SW480 (cell line): Measurements from ENCODE around the gene AIFM3.
"Not testable (repeated sequence)": the region's sequence is repeated elsewhere in the genome, so short reads cannot be mapped to it uniquely, and the experiment has no call there.

Source experiments
- DNase-seq: peaks from one replicate; pipeline ENCODE4 v3.0.0-alpha.2; 2016; ENCODE audit warnings: low spot score

AIFM3 gene

GRCh38 chr22:20966883-20967696, at the start of gene AIFM3:
Gene AIFM3 (plus strand): TSS chr22:20967255. CDS start chr22:20967945, 690 bp downstream.
- no peak for DNase-seq

DNA sequence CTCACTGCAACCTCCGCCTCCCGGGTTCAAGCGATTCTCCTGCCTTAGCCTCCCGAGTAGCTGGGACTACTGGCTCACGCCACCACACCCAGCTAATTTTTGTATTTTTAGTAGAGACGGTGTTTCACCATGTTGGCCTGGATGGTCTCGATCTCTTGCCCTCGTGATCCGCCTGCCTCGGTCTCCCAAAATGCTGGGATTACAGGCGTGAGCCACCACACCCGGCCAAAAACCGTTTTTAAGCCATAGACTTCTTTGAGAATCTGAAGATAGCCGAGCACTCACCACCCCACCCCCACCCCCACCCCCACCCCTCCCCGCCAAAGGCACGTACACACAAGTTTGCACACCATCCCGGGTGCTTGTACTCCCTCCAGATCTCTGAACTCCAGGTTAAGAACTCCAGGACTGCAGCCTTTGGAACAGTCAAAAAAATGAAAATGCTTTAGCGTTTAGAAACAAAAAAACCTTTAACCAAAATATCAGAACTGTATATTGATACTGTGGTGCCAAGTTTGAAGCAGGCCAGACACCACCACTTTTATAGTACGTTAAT, 48.3 kb upstream of the AIFM3 start:
- no peak for DNase-seq

- DNase-seq, result no peak
These were observed 47.3 kb upstream of the AIFM3 start for GRCh38 chr22:20919718-20920117.

DNA sequence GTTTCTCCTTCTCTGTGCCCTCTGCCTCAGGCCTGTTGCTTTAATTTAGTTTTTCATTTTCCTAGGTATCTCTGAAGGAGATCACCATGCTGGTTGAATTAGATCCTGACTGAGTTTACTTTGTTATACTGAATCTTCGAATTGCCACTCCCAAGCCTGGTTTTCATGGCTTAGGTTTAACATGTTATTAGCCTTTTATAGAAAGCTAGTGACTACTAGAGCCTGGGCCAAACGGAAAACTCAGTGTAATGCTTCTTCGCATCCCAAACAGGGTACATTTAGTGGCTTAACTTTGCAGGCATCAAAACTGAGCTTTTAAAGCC, 46.2 kb upstream of the AIFM3 start:
- DNase-seq, result no peak

DNA sequence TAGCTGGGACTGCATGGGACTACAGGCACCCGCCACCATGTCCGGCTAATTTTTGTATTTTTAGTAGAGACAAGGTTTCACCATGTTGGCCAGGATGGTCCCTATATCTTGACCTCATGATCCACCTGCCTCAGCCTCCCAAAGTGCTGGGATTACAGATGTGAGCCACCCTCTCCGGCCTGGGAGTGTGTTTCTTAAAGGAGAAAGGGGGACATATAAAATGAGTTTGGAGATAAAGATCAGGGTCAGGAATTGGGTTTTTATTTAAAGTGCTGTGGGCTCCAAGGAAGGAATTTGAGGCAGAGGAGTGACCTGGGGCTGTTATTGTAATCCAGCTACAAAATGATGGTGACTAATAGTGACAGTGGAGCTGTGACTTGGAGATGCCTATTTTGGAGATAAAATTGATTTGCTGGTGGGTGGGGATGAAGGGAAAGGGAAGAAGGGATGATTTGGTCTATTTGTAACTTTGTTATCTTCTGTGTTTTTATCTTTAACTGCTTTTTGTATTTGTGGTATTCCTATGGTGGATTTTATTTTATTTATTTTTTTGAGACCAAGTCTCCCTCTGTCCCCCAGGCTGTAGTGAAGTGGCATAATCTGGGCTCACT, 44.8 kb upstream of the AIFM3 start:
- DNase-seq, result no peak

GRCh38 chr22:20926243-20926642, 40.8 kb upstream of the AIFM3 start:
- DNase-seq, result no peak

DNA sequence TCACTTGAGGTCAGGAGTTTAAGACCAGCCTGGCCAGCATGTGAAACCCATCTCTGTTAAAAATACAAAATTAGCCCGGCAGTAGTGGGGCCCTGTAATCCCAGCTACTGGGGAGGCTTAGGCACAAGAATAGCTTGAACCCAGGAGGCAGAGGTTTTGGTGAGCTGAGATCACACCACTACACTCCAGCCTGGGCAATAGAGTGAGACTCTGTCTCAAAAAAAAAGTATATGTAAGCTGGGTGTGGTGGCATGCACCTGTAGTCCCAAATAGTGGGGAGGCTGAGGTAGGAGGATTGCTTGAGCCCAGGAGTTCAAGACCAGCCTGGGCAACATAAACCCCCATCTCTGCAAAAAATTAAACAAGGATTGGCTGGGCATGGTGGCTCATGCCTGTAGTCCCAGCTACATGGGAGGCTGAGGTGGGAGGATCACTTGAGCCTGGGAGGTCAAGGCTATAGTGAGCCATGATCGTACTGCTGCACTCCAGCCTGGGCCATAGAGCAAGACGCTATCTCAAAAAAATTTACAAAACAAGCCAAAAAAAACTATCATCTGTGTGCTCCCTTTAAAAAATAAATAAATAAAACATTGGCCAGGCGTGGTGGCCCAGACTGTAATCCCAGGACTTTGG, 39.0 kb upstream of the AIFM3 start:
- no peak for DNase-seq

GRCh38 chr22:20928573-20928967, 38.5 kb upstream of the AIFM3 start:
- no peak for DNase-seq

- no peak for DNase-seq
These were observed 37.1 kb upstream of the AIFM3 start for GRCh38 chr22:20930004-20930403.

DNA sequence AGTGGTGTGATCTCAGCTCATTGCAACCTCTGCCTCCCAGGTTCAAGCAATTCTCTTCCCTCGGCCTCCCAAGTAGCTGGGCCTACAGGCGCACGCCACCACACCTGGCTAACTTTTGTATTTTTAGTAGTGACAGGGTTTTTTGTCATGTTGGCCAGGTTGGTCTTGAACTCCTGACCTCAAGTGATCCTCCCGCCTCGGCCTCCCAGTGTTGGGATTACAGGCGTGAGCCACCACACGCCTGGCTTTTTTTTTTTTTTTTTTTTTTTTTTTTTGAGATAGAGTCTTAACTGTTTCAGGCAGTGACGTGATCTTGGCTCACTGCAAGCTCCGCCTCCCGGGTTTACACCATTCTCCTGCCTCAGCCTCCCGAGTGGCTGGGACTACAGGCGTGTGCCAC, 36.6 kb upstream of the AIFM3 start:
- not testable (repeated sequence) for DNase-seq

DNA sequence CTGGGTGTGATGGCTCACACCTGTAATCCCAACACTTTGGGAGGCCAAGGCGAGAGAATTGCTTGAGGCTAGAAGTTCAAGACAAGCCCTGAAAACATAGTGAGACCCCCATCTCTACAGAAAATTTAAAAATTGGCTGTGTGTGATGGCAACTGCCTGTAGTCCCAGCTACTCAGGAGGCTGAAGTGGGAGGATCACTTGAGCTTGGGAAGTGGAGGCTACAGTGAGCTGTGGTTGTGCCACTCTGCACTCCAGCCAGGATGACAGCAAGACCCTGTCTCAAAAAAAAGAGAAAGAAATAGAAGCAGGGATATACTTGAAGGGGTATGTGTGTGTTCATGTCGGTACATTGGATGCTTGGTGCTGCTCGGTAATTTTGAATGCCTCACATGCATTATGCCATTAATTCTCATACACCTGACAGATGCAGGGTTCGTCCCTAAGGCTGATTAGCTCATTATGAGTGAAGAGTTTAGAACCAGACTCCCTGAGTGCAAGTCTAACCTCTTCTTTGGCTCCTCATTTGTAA, 35.9 kb upstream of the AIFM3 start:
- DNase-seq, result no peak

DNA sequence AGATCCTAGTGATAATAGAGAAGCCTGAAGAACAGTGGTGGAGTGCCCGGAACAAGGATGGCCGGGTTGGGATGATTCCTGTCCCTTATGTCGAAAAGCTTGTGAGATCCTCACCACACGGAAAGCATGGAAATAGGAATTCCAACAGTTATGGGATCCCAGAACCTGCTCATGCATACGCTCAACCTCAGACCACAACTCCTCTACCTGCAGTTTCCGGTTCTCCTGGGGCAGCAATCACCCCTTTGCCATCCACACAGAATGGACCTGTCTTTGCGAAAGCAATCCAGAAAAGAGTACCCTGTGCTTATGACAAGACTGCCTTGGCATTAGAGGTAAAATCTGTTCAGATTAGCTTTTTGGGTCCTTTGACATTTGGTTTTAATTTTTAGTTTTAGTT, 33.1 kb upstream of the AIFM3 start:
- DNase-seq, result no peak

GRCh38 chr22:20935049-20935448, 32.0 kb upstream of the AIFM3 start:
- DNase-seq, result not testable (repeated sequence)

DNA sequence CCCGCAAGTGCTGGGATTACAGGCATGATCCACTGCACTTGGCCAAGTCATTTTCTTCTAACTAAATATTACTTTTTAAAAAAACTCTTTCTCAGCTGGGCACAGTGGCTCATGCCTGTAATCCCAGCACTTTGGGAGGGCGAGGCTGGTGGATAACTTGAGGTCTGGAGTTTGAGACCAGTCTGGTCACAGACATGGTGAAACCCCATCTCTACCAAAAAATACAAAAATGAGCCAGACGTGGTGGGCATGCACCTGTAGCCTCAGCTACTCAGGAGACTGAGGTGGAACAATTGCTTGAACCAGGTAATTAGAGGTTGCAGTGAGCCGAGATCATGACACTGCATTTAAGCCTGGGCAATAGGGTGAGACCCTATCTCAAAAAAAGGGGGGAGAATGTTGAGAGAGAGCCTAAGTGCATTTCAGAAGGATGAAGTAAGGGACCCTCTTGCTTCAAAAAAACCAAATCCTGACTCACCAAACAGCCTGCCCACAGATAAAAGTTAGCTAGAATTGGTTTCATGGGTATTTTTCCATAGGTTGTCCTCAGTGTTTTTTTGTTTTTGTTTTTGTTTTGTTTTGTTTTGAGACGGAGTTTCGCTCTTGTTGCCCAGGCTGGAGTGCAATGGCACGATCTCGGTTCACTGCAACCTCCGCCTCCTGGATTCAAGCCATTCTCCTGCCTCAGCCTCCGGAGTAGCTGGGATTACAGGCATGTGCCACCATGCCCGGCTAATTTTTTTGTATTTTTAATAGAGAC, 31.1 kb upstream of the AIFM3 start:
- not testable (repeated sequence) for DNase-seq

GRCh38 chr22:20937031-20937793, 29.8 kb upstream of the AIFM3 start:
- no peak for DNase-seq

DNA sequence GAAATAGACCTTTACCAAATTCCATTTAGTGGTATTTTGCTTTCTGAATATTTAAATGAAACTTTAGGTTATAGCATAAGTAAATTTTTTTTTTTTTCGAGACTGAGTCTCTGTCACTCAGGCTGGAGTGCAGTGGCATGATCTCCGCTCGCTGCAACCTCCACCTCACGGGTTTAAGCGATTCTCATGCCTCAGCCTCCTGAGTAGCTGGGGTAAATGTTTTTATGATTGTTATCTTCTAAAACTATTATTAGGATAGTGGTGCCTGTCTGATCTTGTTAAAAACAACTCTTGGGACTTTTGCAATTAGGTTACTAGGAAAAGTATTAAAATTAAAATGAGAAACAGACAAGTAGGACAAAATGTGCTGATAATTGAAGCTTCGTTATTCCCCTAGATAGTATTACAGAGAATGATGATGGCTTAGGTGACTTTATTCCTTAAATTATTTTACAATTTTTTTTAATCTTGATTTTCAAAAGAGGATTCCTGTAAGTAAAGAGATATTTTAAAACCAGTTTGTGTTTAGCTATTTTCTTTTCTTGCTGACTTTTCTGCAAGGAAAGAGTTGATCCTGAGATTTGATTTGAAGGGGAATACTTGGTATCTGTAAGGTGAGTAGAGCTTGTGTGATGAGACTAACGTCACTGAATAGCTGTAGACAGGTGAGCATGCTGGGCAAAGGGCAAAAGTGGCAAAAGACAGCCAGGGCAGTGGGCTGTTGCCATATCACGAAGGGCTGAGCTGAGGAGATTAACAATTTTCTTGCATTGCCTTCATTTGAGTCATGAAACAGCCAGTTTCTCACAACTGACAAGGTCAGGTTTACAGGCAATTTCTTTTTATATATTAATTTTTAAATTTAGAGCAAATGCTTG, 29.0 kb upstream of the AIFM3 start:
- DNase-seq, result no peak

DNA sequence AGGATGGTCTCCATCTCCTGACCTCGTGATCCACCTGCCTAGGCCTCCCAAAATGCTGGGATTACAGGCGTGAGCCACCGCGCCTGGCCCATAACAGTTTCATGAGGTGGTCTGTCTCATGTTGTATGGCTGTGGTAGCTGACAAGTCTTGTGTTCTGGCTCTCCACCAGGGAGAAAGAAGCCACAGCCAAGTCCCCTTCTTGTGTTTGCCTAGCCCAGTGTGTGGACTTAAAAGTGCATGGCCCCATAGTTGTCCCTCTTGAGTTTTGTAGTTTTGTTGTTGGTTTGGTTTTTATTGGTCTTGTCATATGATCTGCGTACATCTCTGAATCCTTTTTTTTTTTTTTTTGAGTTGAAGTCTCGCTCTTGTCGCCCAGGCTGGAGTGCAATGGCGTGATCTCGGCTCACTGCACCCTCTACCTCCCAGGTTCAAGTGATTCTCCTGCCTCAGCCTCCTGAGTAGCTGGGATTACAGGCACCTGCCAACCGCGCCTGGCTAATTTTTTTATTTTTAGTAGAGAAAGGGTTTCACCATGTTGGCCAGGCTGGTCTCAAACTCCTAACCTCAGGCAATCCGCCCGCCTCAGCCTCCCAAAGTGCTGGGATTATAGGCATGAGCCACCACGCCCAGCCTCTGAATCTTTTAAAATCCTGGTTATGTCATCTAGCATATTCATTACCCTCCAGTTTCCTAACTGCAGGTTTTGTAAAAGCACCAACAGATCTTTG, 27.4 kb upstream of the AIFM3 start:
- not testable (repeated sequence) for DNase-seq

- DNase-seq, result no peak
These were observed 26.8 kb upstream of the AIFM3 start for GRCh38 chr22:20940186-20940651.

DNA sequence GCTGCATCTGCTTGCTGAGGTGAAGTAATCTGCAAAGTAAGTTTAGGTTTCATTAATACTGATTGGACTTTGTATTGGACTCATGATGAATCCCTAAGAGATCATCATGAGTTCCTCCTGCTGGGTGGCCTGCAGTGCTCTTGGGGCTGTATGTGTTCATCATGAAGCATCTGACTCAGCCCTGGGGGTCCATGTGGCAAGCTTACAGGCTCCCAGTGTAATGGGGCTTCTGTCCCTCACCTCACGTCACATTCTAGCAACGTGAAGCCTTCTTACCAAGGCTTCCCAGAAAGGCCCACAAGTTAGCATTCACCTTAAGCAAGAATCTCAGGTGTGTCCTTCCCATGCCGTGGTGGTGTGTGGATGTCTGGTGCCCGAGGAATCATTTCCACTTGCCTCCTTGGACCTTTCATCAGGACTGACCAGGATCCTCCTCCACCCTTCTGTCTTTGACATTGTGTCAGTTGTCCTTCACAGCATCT, 26.1 kb upstream of the AIFM3 start:
- DNase-seq, result no peak
